ENCODE data around the gene SYNM.

The SYNM gene

GRCh38 chr15:99087405-99087943 lies 17.4 kb upstream of the SYNM start:
- no peak for DNase-seq (ENCODE audit: low read depth, low spot score)
- TF ChIP-seq CTCF (IDR thresholded peaks at IDR 0.05; ENCODE audit: low read depth, low read length), result no peak
- in situ Hi-C loops (cut with HindIII; ENCODE audit: low sequenced_read_pairs), result no loop called here
- H3K4me3 ChIP-seq (ENCODE audit: low read depth, low read length), result no peak overlapping the region

- in situ Hi-C loops (cut with HindIII; ENCODE audit: low sequenced_read_pairs), result no loop called here
- no peak for TF ChIP-seq CTCF (IDR thresholded peaks at IDR 0.05; ENCODE audit: low read depth, low read length)
- no peak overlapping the region for H3K4me3 ChIP-seq (ENCODE audit: low read depth, low read length)
- DNase-seq (ENCODE audit: low read depth, low spot score), result no peak
Measured at GRCh38 chr15:99090011-99090699, 14.7 kb upstream of the SYNM start.

GRCh38 chr15:99090938-99091337 lies 13.9 kb upstream of the SYNM start:
- DNase-seq (ENCODE audit: low read depth, low spot score), result no peak
- in situ Hi-C loops (cut with HindIII; ENCODE audit: low sequenced_read_pairs), result no loop called here
- no peak for TF ChIP-seq CTCF (IDR thresholded peaks at IDR 0.05; ENCODE audit: low read depth, low read length)
- no peak overlapping the region for H3K4me3 ChIP-seq (ENCODE audit: low read depth, low read length)

GRCh38 chr15:99092554-99093172 lies 12.2 kb upstream of the SYNM start:
- no peak for DNase-seq (ENCODE audit: low read depth, low spot score)
- TF ChIP-seq CTCF (IDR thresholded peaks at IDR 0.05; ENCODE audit: low read depth, low read length), result no peak
- in situ Hi-C loops (cut with HindIII; ENCODE audit: low sequenced_read_pairs), result no loop called here
- no peak overlapping the region for H3K4me3 ChIP-seq (ENCODE audit: low read depth, low read length)

GRCh38 chr15:99095626-99096025 lies 9.3 kb upstream of the SYNM start:
- no peak overlapping the region for H3K4me3 ChIP-seq (ENCODE audit: low read depth, low read length)
- no peak for TF ChIP-seq CTCF (IDR thresholded peaks at IDR 0.05; ENCODE audit: low read depth, low read length)
- in situ Hi-C loops (cut with HindIII; ENCODE audit: low sequenced_read_pairs), result no loop called here
- no peak for DNase-seq (ENCODE audit: low read depth, low spot score)

GRCh38 chr15:99096173-99096893 lies 8.5 kb upstream of the SYNM start:
- H3K4me3 ChIP-seq (ENCODE audit: low read depth, low read length), result no peak overlapping the region
- no peak for DNase-seq (ENCODE audit: low read depth, low spot score)
- in situ Hi-C loops (cut with HindIII; ENCODE audit: low sequenced_read_pairs), result no loop called here
- no peak for TF ChIP-seq CTCF (IDR thresholded peaks at IDR 0.05; ENCODE audit: low read depth, low read length)

Data from astrocyte of the spinal cord (primary cell).